Stimulated activated CD8-positive, alpha-beta memory T cell treated with anti-CD3 and anti-CD28 coated beads, Interleukin-4, amount 100 ng/mL, for 24 hours (primary cell): ENCODE measurements around the gene HPX.

Experiments used
- DNase-seq: peaks from one replicate; pipeline ENCODE4 v3.0.0-alpha.2; 2020; ENCODE audit warnings: low read depth

The HPX gene

GRCh38 chr11:6458352-6459098 is 17.7 kb upstream of the HPX start:
- DNase-seq: no peak

- DNase-seq: no peak
Observed at GRCh38 chr11:6457581-6458320, 17.0 kb upstream of the HPX start.

GRCh38 chr11:6456361-6457073 is 15.7 kb upstream of the HPX start:
- DNase-seq: no peak

- DNase-seq: no peak
Observed at GRCh38 chr11:6455070-6455469, 14.3 kb upstream of the HPX start.

GRCh38 chr11:6453152-6453551 is 12.4 kb upstream of the HPX start:
- DNase-seq: no peak

GRCh38 chr11:6452219-6452618 is 11.4 kb upstream of the HPX start:
- DNase-seq: no peak

- no peak for DNase-seq
Observed at GRCh38 chr11:6448574-6448973, 7.8 kb upstream of the HPX start.

GRCh38 chr11:6443269-6444003 is 2.6 kb upstream of the HPX start:
- DNase-seq: peak; percentile 31

- DNase-seq: no peak
Observed at GRCh38 chr11:6442441-6442840, 1.7 kb upstream of the HPX start.

GRCh38 chr11:6438979-6439571 is 1.7 kb downstream of the HPX start:
- DNase-seq: no peak

- DNase-seq: no peak
Observed at GRCh38 chr11:6437993-6438392, 2.8 kb downstream of the HPX start.

GRCh38 chr11:6437423-6437822 is 3.4 kb downstream of the HPX start:
- no peak for DNase-seq

GRCh38 chr11:6433998-6434660 is 6.7 kb downstream of the HPX start:
- DNase-seq: no peak

GRCh38 chr11:6431861-6432260 is 8.9 kb downstream of the HPX start:
- DNase-seq: no peak

- no peak for DNase-seq
Observed at GRCh38 chr11:6427516-6427915, 13.3 kb downstream of the HPX start.

- DNase-seq: no peak
Observed at GRCh38 chr11:6420677-6421076, 20.1 kb downstream of the HPX start.

GRCh38 chr11:6419009-6419631 is 21.7 kb downstream of the HPX start, which contains the start of gene APBB1:
Gene APBB1 (minus strand): TSS chr11:6419094. CDS start chr11:6411347, 7,747 bp downstream.
- peak; percentile 57 for DNase-seq

GRCh38 chr11:6418557-6419008 is 22.2 kb downstream of the HPX start:
- no peak for DNase-seq

GRCh38 chr11:6417907-6418556 is 22.8 kb downstream of the HPX start:
- DNase-seq: no peak

- DNase-seq: no peak
Observed at GRCh38 chr11:6415797-6416196, 25.0 kb downstream of the HPX start.
